HepG2 (cell line): ENCODE results near the gene THADA. TPM values are rescaled to one million over a fixed set of nuclear protein-coding genes. Genes with fewer than 3 reads are reported as not detected.

Experiments used
- CENPT ChIP-seq: sonication (generic); formaldehyde crosslinking; IDR thresholded peaks from 2 replicates; pipeline ENCODE4 v1.8.0; 2022; ENCODE audit warnings: low read depth, mild to moderate bottlenecking, moderate library complexity, missing genetic modification reagents
- CREM ChIP-seq, 2 experiments: sonication (generic) in 1 of 2; formaldehyde crosslinking in 1 of 2; IDR thresholded peaks; 2 replicates each; pipeline versions ENCODE4 v1.4.0 to v1.6.1; 2016 to 2020; ENCODE audit warnings: antibody characterized with exemption in 1 of 2, mild to moderate bottlenecking in 1 of 2, missing genetic modification reagents in 1 of 2
- GTF3A ChIP-seq: sonication (generic); formaldehyde crosslinking; conservative IDR thresholded peaks from 2 replicates; pipeline ENCODE4 v1.4.0; 2020; ENCODE audit warnings: mild to moderate bottlenecking, missing genetic modification reagents
- HMGXB4 ChIP-seq, 2 experiments: sonication (generic) in 1 of 2; formaldehyde crosslinking in 1 of 2; IDR thresholded peaks; 2 replicates each; pipeline versions ENCODE4 v1.4.0 to v1.6.1; 2018 to 2020; ENCODE audit warnings: missing genetic modification reagents in 2 of 2, borderline replicate concordance in 1 of 2, low read depth in 1 of 2, mild to moderate bottlenecking in 1 of 2, missing biosample characterization in 1 of 2
- HNF4A ChIP-seq: sonication (generic); formaldehyde crosslinking; IDR thresholded peaks from 2 replicates; pipeline ENCODE4 v1.4.0; 2020; ENCODE audit warnings: missing genetic modification reagents
- JARID2 ChIP-seq: sonication (generic); formaldehyde crosslinking; IDR thresholded peaks from 2 replicates; pipeline ENCODE4 v1.8.1; 2023; ENCODE audit warnings: missing genetic modification reagents, inconsistent platforms; ENCODE audit not compliant: insufficient replicate concordance
- KDM4B ChIP-seq: sonication (generic); formaldehyde crosslinking; IDR thresholded peaks from 2 replicates; pipeline ENCODE4 v1.4.0; 2020; ENCODE audit warnings: missing genetic modification reagents
- KDM5A ChIP-seq: fragments of 200-600 bp; sonication (generic); IDR thresholded peaks from 2 replicates; pipeline ENCODE4 v1.7.0; 2018; ENCODE audit warnings: antibody characterized with exemption, mild to moderate bottlenecking, low read length, borderline replicate concordance
- MED1 ChIP-seq: sonication (generic); formaldehyde crosslinking; IDR thresholded peaks from 2 replicates; pipeline ENCODE4 v1.4.0; 2020; ENCODE audit warnings: missing genetic modification reagents
- MIER2 ChIP-seq: IDR thresholded peaks from 2 replicates; pipeline ENCODE4 v1.6.1; 2016; ENCODE audit warnings: missing biosample characterization, missing genetic modification reagents
- MTA3 ChIP-seq: sonication (generic); formaldehyde crosslinking; IDR thresholded peaks from 2 replicates; pipeline ENCODE4 v1.4.0; 2020; ENCODE audit warnings: missing genetic modification reagents
- NFAT5 ChIP-seq: sonication (generic); formaldehyde crosslinking; IDR thresholded peaks from 2 replicates; pipeline ENCODE4 v1.4.0; 2020; ENCODE audit warnings: missing genetic modification reagents
- NPAS2 ChIP-seq: sonication (generic); formaldehyde crosslinking; IDR thresholded peaks from 2 replicates; pipeline ENCODE4 v1.8.0; 2022; ENCODE audit warnings: mild to moderate bottlenecking, missing genetic modification reagents, borderline replicate concordance
- POLR2AphosphoS5 ChIP-seq: IDR thresholded peaks from 2 replicates; pipeline ENCODE4 v1.6.1; 2012; ENCODE audit warnings: low read depth, low read length
- SPEN ChIP-seq: sonication (generic); formaldehyde crosslinking; IDR thresholded peaks from 2 replicates; pipeline ENCODE4 v1.5.1; 2020; ENCODE audit warnings: low read depth, mild to moderate bottlenecking, missing genetic modification reagents
- THYN1 ChIP-seq: sonication (generic); formaldehyde crosslinking; IDR thresholded peaks from 2 replicates; pipeline ENCODE4 v1.8.1; 2023; ENCODE audit warnings: low read depth, mild to moderate bottlenecking, moderate library complexity, missing genetic modification reagents, borderline replicate concordance
- ZBTB26 ChIP-seq: IDR thresholded peaks from 2 replicates; pipeline ENCODE4 v1.6.1; 2016; ENCODE audit warnings: missing compliant biosample characterization, missing genetic modification reagents, borderline replicate concordance
- ZNF17 ChIP-seq: sonication (generic); formaldehyde crosslinking; IDR thresholded peaks from 2 replicates; pipeline ENCODE4 v1.5.0; 2020; ENCODE audit warnings: mild to moderate bottlenecking, missing genetic modification reagents
- ZNF615 ChIP-seq: sonication (generic); formaldehyde crosslinking; IDR thresholded peaks from 2 replicates; pipeline ENCODE4 v1.5.0; 2020; ENCODE audit warnings: mild to moderate bottlenecking, missing genetic modification reagents, borderline replicate concordance
- polyA plus RNA-seq, 8 experiments: library from polyadenylated mRNA; depleted of rRNA in 3 of 8; stranded (reverse) in 7 of 8; unstranded in 1 of 8; fragments of >200 nt; fragmentation: Illumina TruSeq in 4 of 8; extraction: Trizol in 4 of 8; gene quantifications; 2 replicates each; pipeline versions ENCODE4 v1.2.1 to v1.2.3, GENCODE V29; 2011 to 2016; ENCODE audit warnings: low read depth in 4 of 8, missing spikeins in 1 of 8, mixed read lengths in 1 of 8; ENCODE audit not compliant: insufficient read depth in 1 of 8
- total RNA-seq, 5 experiments: library from RNA; depleted of rRNA; stranded (reverse); fragments of >200 nt; fragmentation: Illumina TruSeq; extraction: Trizol; gene quantifications; 2 replicates each; pipeline ENCODE4 v1.2.3, GENCODE V29; 2016; ENCODE audit warnings: low read depth in 1 of 5

Gene THADA
- total and polyA plus RNA-seq, 2 of the 13 experiments (the other 11 are each of a cell fraction or from before 2014, with no cell fraction given) = 12.7 to 21.7 TPM

GRCh38 chr2:43375746-43376522, 219.9 kb downstream of the THADA start (continued):
- TF ChIP-seq NFAT5 (CRISPR knock-in tag) (no peak), GTF3A (CRISPR knock-in tag) (0 out of 2 replicates have a peak, but pooled peaks have one; percentile 64), MED1 (CRISPR knock-in tag) (peak; percentile 97), CENPT (CRISPR knock-in tag) (no peak), SPEN (CRISPR knock-in tag) (no peak), HNF4A (CRISPR knock-in tag) (peak; percentile 90), KDM5A (no peak), KDM4B (CRISPR knock-in tag) (peak; percentile 99), POLR2AphosphoS5 (peak; percentile 50), THYN1 (CRISPR knock-in tag) (peak; percentile 95; the same call in 1 of the 2 replicates), ZNF615 (CRISPR knock-in tag) (no peak), ZNF17 (CRISPR knock-in tag) (no peak), MIER2 (peak; percentile 90), HMGXB4 (CRISPR knock-in tag; IDR thresholded peaks at IDR 0.05; ENCODE audit: borderline replicate concordance in 1 of 2, low read depth in 1 of 2) (peak; percentile 54 to 60; a peak in 3 of 4 replicates), MTA3 (CRISPR knock-in tag) (no peak), CREM (IDR thresholded peaks at IDR 0.05) (peak; percentile 95), CREM (CRISPR knock-in tag; IDR thresholded peaks at IDR 0.05) (no peak), ZBTB26 (peak; percentile 63; the same call in 1 of the 2 replicates), NPAS2 (CRISPR knock-in tag) (no peak), JARID2 (CRISPR knock-in tag) (peak; percentile 73)
